ENCODE measurements around the gene FNBP1. TPM values are rescaled to one million over a fixed set of nuclear protein-coding genes. Genes with fewer than 3 reads are reported as not detected.

The FNBP1 gene
- total and polyA plus RNA-seq, 10 of the 15 experiments (the other 5 are each of a cell fraction or from before 2014, with no cell fraction given) = 64.5 to 353 (median 179) TPM

DNA sequence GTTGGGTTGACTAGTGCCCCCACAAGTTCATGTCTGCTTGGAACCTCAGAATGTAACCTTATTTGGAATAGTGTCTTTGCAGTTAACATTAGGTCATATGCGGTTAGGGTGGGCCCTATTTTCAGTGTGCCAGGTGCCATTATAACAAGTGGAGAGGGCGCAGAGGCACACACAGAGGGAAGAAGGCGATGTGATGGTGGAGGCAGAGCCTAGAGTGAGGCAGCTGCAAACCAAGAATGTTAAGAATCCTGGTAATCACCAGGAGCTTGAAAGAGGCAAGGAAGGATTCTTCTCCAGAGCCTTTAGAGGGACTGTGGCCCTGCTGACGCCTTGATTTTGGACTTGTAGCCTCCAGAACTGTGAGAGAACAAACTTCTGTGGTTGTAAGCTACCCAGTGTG, 21.6 kb upstream of the FNBP1 start:
- no peak for TF ChIP-seq BCL11A (IDR thresholded peaks at IDR 0.05; ENCODE audit: low read depth, low read length)
- TF ChIP-seq, protein P1, sequence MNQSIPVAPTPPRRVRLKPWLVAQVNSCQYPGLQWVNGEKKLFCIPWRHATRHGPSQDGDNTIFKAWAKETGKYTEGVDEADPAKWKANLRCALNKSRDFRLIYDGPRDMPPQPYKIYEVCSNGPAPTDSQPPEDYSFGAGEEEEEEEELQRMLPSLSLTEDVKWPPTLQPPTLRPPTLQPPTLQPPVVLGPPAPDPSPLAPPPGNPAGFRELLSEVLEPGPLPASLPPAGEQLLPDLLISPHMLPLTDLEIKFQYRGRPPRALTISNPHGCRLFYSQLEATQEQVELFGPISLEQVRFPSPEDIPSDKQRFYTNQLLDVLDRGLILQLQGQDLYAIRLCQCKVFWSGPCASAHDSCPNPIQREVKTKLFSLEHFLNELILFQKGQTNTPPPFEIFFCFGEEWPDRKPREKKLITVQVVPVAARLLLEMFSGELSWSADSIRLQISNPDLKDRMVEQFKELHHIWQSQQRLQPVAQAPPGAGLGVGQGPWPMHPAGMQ (IDR thresholded peaks at IDR 0.05; ENCODE audit: borderline replicate concordance) = no peak
- no peak for TF ChIP-seq SUPT20H (IDR thresholded peaks at IDR 0.05; ENCODE audit: borderline replicate concordance, control insufficient read depth, low read depth, low read length)
- TF ChIP-seq E2F8 (IDR thresholded peaks at IDR 0.05; ENCODE audit: low read depth, partially characterized antibody) = no peak
- TF ChIP-seq EED (IDR thresholded peaks at IDR 0.05; ENCODE audit: low read depth) = no peak
- no peak for TF ChIP-seq E2F4 (IDR thresholded peaks at IDR 0.05; ENCODE audit: low read depth, low read length)
- TF ChIP-seq BRCA1 (IDR thresholded peaks at IDR 0.05; ENCODE audit: low read depth, low read length) = no peak
- no peak for TF ChIP-seq KLF5 (IDR thresholded peaks at IDR 0.05; ENCODE audit: partially characterized antibody)
- no peak for TF ChIP-seq SMAD1 (IDR thresholded peaks at IDR 0.05; ENCODE audit: low read depth, partially characterized antibody)
- TF ChIP-seq, protein P2, sequence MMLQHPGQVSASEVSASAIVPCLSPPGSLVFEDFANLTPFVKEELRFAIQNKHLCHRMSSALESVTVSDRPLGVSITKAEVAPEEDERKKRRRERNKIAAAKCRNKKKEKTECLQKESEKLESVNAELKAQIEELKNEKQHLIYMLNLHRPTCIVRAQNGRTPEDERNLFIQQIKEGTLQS (IDR thresholded peaks at IDR 0.05; ENCODE audit: borderline replicate concordance, extremely low read depth, low read depth, low read length) = no peak
- TF ChIP-seq YBX1 (IDR thresholded peaks at IDR 0.05) = no peak
- no peak for TF ChIP-seq RELB (IDR thresholded peaks at IDR 0.05; ENCODE audit: low read depth)
- TF ChIP-seq RBBP5 (conservative IDR thresholded peaks at IDR 0.05) = no peak
- TF ChIP-seq SMAD5 (IDR thresholded peaks at IDR 0.05; ENCODE audit: low read depth) = no peak
- no peak for TF ChIP-seq CHD2 (IDR thresholded peaks at IDR 0.05; ENCODE audit: borderline replicate concordance, low read depth, low read length)
- no peak for DNase-seq (ENCODE audit: low read depth, low spot score)
- Histone ChIP-seq H3K4me2 (ENCODE audit: control insufficient read depth, insufficient read depth) (no peak overlapping the region), H3K27me3 (replicated peaks in 1 of 2; ENCODE audit: control insufficient read depth in 2 of 2, insufficient read depth in 2 of 2, low read length in 1 of 2) (no peaks in the 10 kb centered on the region), H3K27ac (ENCODE audit: control insufficient read depth, insufficient read depth) (no peak overlapping the region), H3K9ac (ENCODE audit: control insufficient read depth, insufficient read depth, low read length) (no peak overlapping the region), H3K36me3 (ENCODE audit: control insufficient read depth in 2 of 2, insufficient read depth in 2 of 2, low read length in 1 of 2) (no peaks in the 10 kb centered on the region; a peak in 3 of 4 replicates), H3K4me3 (no peak overlapping the region), H3K79me2 (ENCODE audit: control insufficient read depth, insufficient read depth, low read length) (peaks cover 62% of the 10 kb centered on the region), H3K9me3 (replicated peaks; ENCODE audit: control insufficient read depth, insufficient read depth, low read length) (no peaks in the 10 kb centered on the region), H2AFZ (ENCODE audit: control insufficient read depth, low read depth, low read length) (no peak overlapping the region), H4K20me1 (ENCODE audit: control insufficient read depth, insufficient read depth) (no peaks in the 10 kb centered on the region), H3K4me1 (ENCODE audit: control insufficient read depth, insufficient read depth, low read length) (peaks cover 14% of the 10 kb centered on the region)
- BruUV-seq (replicated peaks) = no TSS peak
- CTCF ChIA-PET = interaction anchor here (0.6 kb wide), 1 partner anchor 166 kb away, joined by 3 read pairs; no protein-coding TSS in a partner anchor
- POLR2A ChIA-PET = interaction anchor here (0.9 to 1.3 kb wide), 3 partner anchors 18 to 178 kb away, joined by 5 to 11 read pairs (median 7); no protein-coding TSS in a partner anchor
- in situ Hi-C loops (cut with MboI) (no loop called here), intact Hi-C loops (cut with micrococcal nuclease; ENCODE audit: unreplicated experiment) (no loop called here)
- no peak for ATAC-seq
- 96% methylated on average over 4 of the region's 4 CpGs for WGBS (ENCODE audit: insufficient coverage, insufficient replicate concordance, low lambda C conversion rate, missing lambda C conversion rate)
- FAIRE-seq = no peak
- SMC1A ChIA-PET (ENCODE audit: uncharacterized antibody, unreplicated experiment) = no interaction called here
- RAD21 ChIA-PET (ENCODE audit: unreplicated experiment) = no interaction called here
